SH-SY5Y (cell line): ENCODE data around the gene WBP2.

Source experiments
- GATA2 ChIP-seq: IDR thresholded peaks from 2 replicates; pipeline ENCODE4 v1.6.1; 2011; ENCODE audit warnings: mild to moderate bottlenecking, low read depth, low read length
- GATA3 ChIP-seq: IDR thresholded peaks from 2 replicates; pipeline ENCODE4 v1.6.1; 2011; ENCODE audit warnings: low read depth, mild to moderate bottlenecking, low read length, moderate library complexity

- TF ChIP-seq GATA2 (no peak), GATA3 (no peak)
Observed at GRCh38 chr17:75846692-75847613, 8.2 kb downstream of the WBP2 start.
